HFF-Myc (cell line): Measurements from ENCODE around the gene MLXIP.

Source experiments
- DNase-seq: peaks from one replicate; pipeline ENCODE4 v3.0.0-alpha.2; 2011; ENCODE audit warnings: low read depth; ENCODE audit errors: extremely low read depth
- H3K4me3 ChIP-seq: replicated peaks from 2 replicates; pipeline ENCODE4 v1.5.1; 2011; ENCODE audit warnings: low read depth, mild to moderate bottlenecking, control low read depth, low read length
- CTCF ChIP-seq: IDR thresholded peaks from 2 replicates; pipeline ENCODE4 v1.5.1; 2012; ENCODE audit warnings: mild to moderate bottlenecking, low read depth, low read length, control low read depth; ENCODE audit errors: missing control alignments

The MLXIP gene

GRCh38 chr12:122162976-122163375 lies 84.4 kb downstream of the MLXIP start:
- DNase-seq, result no peak
- no peak for TF ChIP-seq CTCF
- H3K4me3 ChIP-seq, result no peak overlapping the region

- no peak for DNase-seq
- no peak overlapping the region for H3K4me3 ChIP-seq
- TF ChIP-seq CTCF, result no peak
Observed at GRCh38 chr12:122166422-122167349, 88.1 kb downstream of the MLXIP start.

- DNase-seq, result no peak
- no peak overlapping the region for H3K4me3 ChIP-seq
- no peak for TF ChIP-seq CTCF
Observed at GRCh38 chr12:122167356-122167925, 88.9 kb downstream of the MLXIP start.

GRCh38 chr12:122168492-122168891 lies 89.9 kb downstream of the MLXIP start:
- no peak for TF ChIP-seq CTCF
- DNase-seq, result no peak
- H3K4me3 ChIP-seq, result no peak overlapping the region

GRCh38 chr12:122171399-122171798 lies 92.8 kb downstream of the MLXIP start:
- TF ChIP-seq CTCF, result no peak
- no peak overlapping the region for H3K4me3 ChIP-seq
- DNase-seq, result no peak

GRCh38 chr12:122172262-122172939 lies 93.8 kb downstream of the MLXIP start:
- no peak for DNase-seq
- no peak overlapping the region for H3K4me3 ChIP-seq
- TF ChIP-seq CTCF, result no peak
